Measurements from ENCODE around the gene IMPG1. TPM values are rescaled to one million over a fixed set of nuclear protein-coding genes. Genes with fewer than 3 reads are reported as not detected.

Gene IMPG1
- not detected in 2 replicates for total RNA-seq
- total RNA-seq (2013): not detected
- polyA plus RNA-seq: not detected in 2 replicates
- polyA minus RNA-seq: not detected in 2 replicates

GRCh38 chr6:76072562-76072961 lies at the start of gene IMPG1:
Gene IMPG1 (minus strand): TSS chr6:76072662. CDS start chr6:76072488, 174 bp downstream.
- Histone ChIP-seq H3K27me3 (replicated peaks in 1 of 4; ENCODE audit: control extremely low read depth in 1 of 4, control insufficient read depth in 3 of 4, insufficient read depth in 4 of 4, low read length in 3 of 4) (no peaks in the 10 kb centered on the region), H4K20me1 (ENCODE audit: control insufficient read depth, insufficient read depth, low read length, poor library complexity, severe bottlenecking) (no peaks in the 10 kb centered on the region), H3K9ac (ENCODE audit: low read length) (no peak within 1 kb of the TSS), H3K36me3 (replicated peaks in 1 of 2; ENCODE audit: control extremely low read depth in 1 of 2, control insufficient read depth in 1 of 2, extremely low read depth in 1 of 2, insufficient read depth in 2 of 2, low read length in 1 of 2) (no peaks in the 10 kb centered on the region), H3K9me3 (ENCODE audit: control extremely low read depth in 1 of 3, control insufficient read depth in 2 of 3, insufficient read depth in 1 of 3, low read length in 2 of 3) (no peaks in the 10 kb centered on the region), H2AFZ (ENCODE audit: insufficient read depth, low read depth, low read length, poor library complexity, severe bottlenecking) (no peak within 1 kb of the TSS), H3K27ac (ENCODE audit: low read length in 2 of 2) (no peak within 1 kb of the TSS), H3K4me1 (ENCODE audit: control insufficient read depth in 2 of 2, insufficient read depth in 2 of 2, low read length in 2 of 2) (no peaks in the 10 kb centered on the region), H3K79me2 (ENCODE audit: control insufficient read depth, insufficient read depth, low read length) (no peaks in the 10 kb centered on the region), H3K4me3 (ENCODE audit: control extremely low read depth in 1 of 5, extremely low read depth in 1 of 5, insufficient read depth in 1 of 5, low read depth in 2 of 5, low read length in 4 of 5) (no peak within 1 kb of the TSS), H3K4me2 (replicated peaks; ENCODE audit: low read depth, low read length, poor library complexity, severe bottlenecking) (no peak within 1 kb of the TSS)
- intact Hi-C loops (cut with micrococcal nuclease): no loop called here
- no peak for ATAC-seq (ENCODE audit: low read depth)
- no peak within 1 kb of the TSS for H3K27ac Mint-ChIP-seq
- H3K4me1 Mint-ChIP-seq: no peaks in the 10 kb centered on the region
- DNase-seq: no peak
- ChIA-PET CTCF (no interaction called here), POLR2A (no interaction called here)
- H3K4me3 Mint-ChIP-seq: no peak within 1 kb of the TSS
- peaks cover 4% of the 10 kb centered on the region for H3K9me3 Mint-ChIP-seq (ENCODE audit: insufficient read depth)
- TF ChIP-seq EZH2 (IDR thresholded peaks at IDR 0.05; ENCODE audit: borderline replicate concordance, insufficient read depth, low read depth, low read length, poor library complexity, severe bottlenecking): no peak
- TF ChIP-seq CTCF (IDR thresholded peaks at IDR 0.05): no peak
- no peaks in the 10 kb centered on the region for H3K27me3 Mint-ChIP-seq

DNA sequence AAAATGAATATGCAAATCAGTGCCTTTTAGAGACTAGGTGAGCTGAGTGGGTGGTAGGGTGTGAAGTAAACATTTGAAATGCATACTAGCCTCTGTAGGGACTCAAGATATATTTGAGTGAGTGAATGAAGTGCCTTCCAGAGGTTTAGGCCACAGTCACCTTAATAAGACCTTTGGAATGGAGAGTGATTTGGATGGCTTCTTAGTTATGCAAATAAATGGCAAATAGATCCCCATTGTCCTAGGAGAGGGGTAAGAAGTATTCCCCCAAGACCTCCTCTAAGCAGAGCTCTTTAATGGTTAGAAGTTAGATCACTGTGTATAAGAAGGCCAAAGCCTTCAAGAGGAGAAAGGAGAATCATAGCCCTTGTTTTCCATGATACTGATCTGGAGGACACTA lies 47.8 kb upstream of the IMPG1 start:
- H3K27ac ChIP-seq (ENCODE audit: low read length in 2 of 2): no peak overlapping the region
- no peaks in the 10 kb centered on the region for H3K4me1 ChIP-seq (ENCODE audit: control insufficient read depth in 2 of 2, insufficient read depth in 2 of 2, low read length in 2 of 2)
- Mint-ChIP-seq H3K4me3 (no peak overlapping the region), H3K4me1 (no peaks in the 10 kb centered on the region), H3K27me3 (no peaks in the 10 kb centered on the region), H3K9me3 (ENCODE audit: insufficient read depth) (peaks cover 2% of the 10 kb centered on the region), H3K27ac (no peak overlapping the region)
- TF ChIP-seq EZH2 (IDR thresholded peaks at IDR 0.05; ENCODE audit: borderline replicate concordance, insufficient read depth, low read depth, low read length, poor library complexity, severe bottlenecking) (no peak), CTCF (IDR thresholded peaks at IDR 0.05) (no peak)
- H3K4me2 ChIP-seq (replicated peaks; ENCODE audit: low read depth, low read length, poor library complexity, severe bottlenecking): no peak overlapping the region
- DNase-seq (no peak), ATAC-seq (ENCODE audit: low read depth) (no peak)
- no peak overlapping the region for H2AFZ ChIP-seq (ENCODE audit: insufficient read depth, low read depth, low read length, poor library complexity, severe bottlenecking)
- H3K9ac ChIP-seq (ENCODE audit: low read length): no peak overlapping the region
- H3K36me3 ChIP-seq (replicated peaks in 1 of 2; ENCODE audit: control extremely low read depth in 1 of 2, control insufficient read depth in 1 of 2, extremely low read depth in 1 of 2, insufficient read depth in 2 of 2, low read length in 1 of 2): no peaks in the 10 kb centered on the region
- H3K27me3 ChIP-seq (replicated peaks in 1 of 4; ENCODE audit: control extremely low read depth in 1 of 4, control insufficient read depth in 3 of 4, insufficient read depth in 4 of 4, low read length in 3 of 4): no peaks in the 10 kb centered on the region
- peaks cover 0 to 9% (median 0%) of the 10 kb centered on the region in 3 donors for H3K9me3 ChIP-seq (ENCODE audit: control extremely low read depth in 1 of 3, control insufficient read depth in 2 of 3, insufficient read depth in 1 of 3, low read length in 2 of 3)
- ChIA-PET CTCF (no interaction called here), POLR2A (no interaction called here)
- H3K4me3 ChIP-seq (ENCODE audit: control extremely low read depth in 1 of 5, extremely low read depth in 1 of 5, insufficient read depth in 1 of 5, low read depth in 2 of 5, low read length in 4 of 5): no peak overlapping the region
- no peaks in the 10 kb centered on the region for H3K79me2 ChIP-seq (ENCODE audit: control insufficient read depth, insufficient read depth, low read length)
- intact Hi-C loops (cut with micrococcal nuclease): no loop called here
- H4K20me1 ChIP-seq (ENCODE audit: control insufficient read depth, insufficient read depth, low read length, poor library complexity, severe bottlenecking): no peaks in the 10 kb centered on the region
